GM12873 (cell line): ENCODE data around the gene BABAM2.

ENCODE experiments used
- CTCF ChIP-seq: IDR thresholded peaks from 2 replicates; pipeline ENCODE4 v1.5.1; 2012; ENCODE audit warnings: low read depth, mild to moderate bottlenecking, moderate library complexity, low read length, control low read depth; ENCODE audit not compliant: insufficient read depth; ENCODE audit errors: missing control alignments

The BABAM2 gene

DNA sequence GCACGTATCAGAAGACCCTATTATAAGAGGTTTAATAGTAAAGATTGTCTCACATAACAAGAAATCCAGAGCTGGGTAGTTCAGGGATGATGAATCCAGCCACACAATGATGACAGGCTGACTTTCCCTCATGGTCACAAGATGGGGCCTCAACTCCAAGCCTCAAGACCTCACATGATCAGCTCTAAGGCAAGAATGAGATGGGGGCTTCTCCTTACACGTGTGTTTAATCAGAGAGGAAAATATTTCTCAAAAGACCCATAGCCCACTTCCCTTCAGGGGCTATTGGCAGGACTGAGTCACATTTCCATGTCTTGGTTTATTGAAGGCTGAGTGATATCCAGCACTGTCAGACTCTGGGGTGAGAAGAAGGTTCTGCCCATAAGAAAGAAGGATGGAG, 402.0 kb downstream of the BABAM2 start:
- no peak for TF ChIP-seq CTCF

DNA sequence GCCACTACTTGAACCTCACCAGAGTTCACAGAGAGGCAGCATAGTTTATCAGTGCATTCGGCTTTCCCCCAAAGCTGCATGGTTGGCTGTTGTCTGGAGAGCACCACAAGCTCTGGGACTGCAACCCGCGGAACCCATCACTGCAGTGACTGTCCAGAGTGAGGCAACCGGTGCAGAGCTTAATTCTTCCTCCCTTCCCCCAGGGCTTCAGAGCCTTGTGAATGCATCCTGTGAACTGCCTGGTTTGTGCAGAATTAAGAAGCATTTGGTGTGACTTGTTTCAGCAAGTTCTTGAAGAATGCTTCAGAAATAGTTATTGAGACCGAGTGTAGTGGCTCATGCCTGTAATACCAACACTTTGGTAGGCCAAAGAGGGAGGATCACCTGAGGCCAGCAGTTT, 402.9 kb downstream of the BABAM2 start:
- TF ChIP-seq CTCF: no peak

DNA sequence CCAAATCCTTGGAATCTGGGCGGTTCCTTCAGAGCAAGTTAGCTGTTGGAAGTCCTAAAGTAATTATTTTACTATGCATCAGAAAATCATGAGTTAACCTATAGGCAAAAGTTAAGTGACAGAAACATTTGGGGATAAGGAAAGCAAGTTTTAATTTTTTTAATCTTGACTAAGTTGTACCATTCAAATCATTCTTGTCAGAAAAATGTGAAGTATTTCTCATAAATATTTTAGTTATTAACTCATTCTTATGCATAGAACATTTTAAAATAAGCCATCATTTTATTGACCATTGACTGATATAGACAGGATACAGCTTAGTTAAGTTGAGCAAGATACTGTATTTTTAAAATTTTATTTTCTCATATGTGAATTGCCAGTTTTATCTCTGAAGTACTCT, 403.9 kb downstream of the BABAM2 start:
- TF ChIP-seq CTCF: no peak

GRCh38 chr2:28296243-28296642, 405.7 kb downstream of the BABAM2 start:
- TF ChIP-seq CTCF: no peak

DNA sequence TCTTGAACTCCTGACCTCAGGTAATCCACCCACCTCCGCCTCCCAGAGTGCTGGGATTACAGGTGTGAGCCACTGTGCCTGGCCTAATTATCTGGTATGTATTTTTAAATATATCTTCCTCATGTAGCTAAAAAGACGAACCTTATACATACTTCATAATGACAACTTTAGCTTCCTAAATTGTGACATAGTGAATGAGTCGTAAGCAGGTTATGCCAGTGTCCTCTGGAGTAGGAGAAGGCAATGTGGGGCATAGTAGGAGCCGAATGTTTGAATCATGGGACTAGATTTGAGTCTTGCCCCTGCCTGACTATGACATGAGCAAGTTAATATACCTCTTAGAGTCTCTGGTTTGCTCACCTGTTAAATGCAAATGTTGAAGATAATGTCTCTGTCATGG, 406.4 kb downstream of the BABAM2 start:
- TF ChIP-seq CTCF: no peak

GRCh38 chr2:28297531-28297930, 407.0 kb downstream of the BABAM2 start:
- no peak for TF ChIP-seq CTCF

DNA sequence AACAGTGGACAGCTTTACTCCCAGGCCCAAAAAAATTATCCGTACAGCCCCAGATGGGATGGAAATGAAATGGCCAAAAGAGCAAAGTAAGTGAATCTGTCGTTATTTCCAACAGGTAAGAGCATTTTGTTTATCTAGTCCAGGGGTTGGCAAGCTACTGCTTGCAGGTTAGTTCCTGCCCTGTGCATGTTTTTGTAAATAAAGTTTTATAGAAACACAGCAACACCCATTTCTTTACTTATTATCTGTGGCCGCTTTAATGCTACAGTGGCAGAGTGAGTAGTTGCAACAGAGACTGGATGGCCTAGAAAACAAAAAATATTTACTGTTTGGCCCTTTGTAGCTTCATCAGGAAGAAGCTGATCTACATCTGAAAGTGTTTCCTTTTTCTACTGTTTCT, 407.9 kb downstream of the BABAM2 start:
- no peak for TF ChIP-seq CTCF
